Ascending aorta (tissue), 2 donors: ENCODE measurements around the gene RUNDC3A. TPM values are rescaled to one million over a fixed set of nuclear protein-coding genes. Genes with fewer than 3 reads are reported as not detected.
"Not testable (repeated sequence)": the region's sequence is repeated elsewhere in the genome, so short reads cannot be mapped to it uniquely, and the experiment has no call there.

Source experiments
- DNase-seq, 2 donors: peaks; one replicate each; pipeline ENCODE4 v3.0.0-alpha.2; 2019; ENCODE audit warnings: low spot score in 2 of 2
- H3K27ac ChIP-seq, 2 donors: fragments of 200-600 bp; sonication (generic); one replicate each; pipeline ENCODE4 v1.5.1; 2016 to 2017; ENCODE audit warnings: mild to moderate bottlenecking in 1 of 2
- H3K27me3 ChIP-seq: fragments of 200-600 bp; sonication (generic); one replicate; pipeline ENCODE4 v1.5.1; 2017
- H3K36me3 ChIP-seq, 2 donors: fragments of 200-600 bp; sonication (generic); one replicate each; pipeline ENCODE4 v1.5.1; 2016
- H3K4me1 ChIP-seq, 2 donors: fragments of 200-600 bp; sonication (generic); one replicate each; pipeline ENCODE4 v1.5.1; 2016 to 2017; ENCODE audit warnings: mild to moderate bottlenecking in 1 of 2
- H3K4me3 ChIP-seq, 2 donors: fragments of 200-600 bp; sonication (generic); one replicate each; pipeline ENCODE4 v1.5.1; 2016 to 2017; ENCODE audit warnings: mild to moderate bottlenecking in 1 of 2
- H3K9me3 ChIP-seq, 2 donors: fragments of 200-600 bp; sonication (generic); one replicate each; pipeline ENCODE4 v1.5.1; 2016
- CTCF ChIP-seq, 3 experiments: fragments of 200-600 bp in 2 of 3; fragments of 450-650 bp in 1 of 3; sonication (generic) in 2 of 3; IDR thresholded peaks; one replicate each; pipeline ENCODE4 v1.5.1; 2016 to 2019; ENCODE audit warnings: antibody characterized with exemption in 3 of 3, mild to moderate bottlenecking in 1 of 3, moderate library complexity in 1 of 3
- intact Hi-C: fragments of 100-400 bp; cut with DNase I; formaldehyde crosslinking; loops from one replicate; pipeline ENCODE4 v1.15.1; 2023
- total RNA-seq: library from RNA; depleted of rRNA; stranded (reverse); fragments of >200 nt; gene quantifications from one replicate; pipeline ENCODE4 v1.1.0, GENCODE V29; 2016

Gene RUNDC3A
- total RNA-seq, 1 donor from 2014 or later = not detected

GRCh38 chr17:44334727-44335126, 26.3 kb downstream of the RUNDC3A start:
- intact Hi-C loops = no loop called here

GRCh38 chr17:44335564-44335963, 27.2 kb downstream of the RUNDC3A start:
- H3K36me3 ChIP-seq = no peaks in the 10 kb centered on the region
- no peak overlapping the region for H3K4me3 ChIP-seq
- no peaks in the 10 kb centered on the region for H3K9me3 ChIP-seq
- H3K4me1 ChIP-seq = peaks cover 0 to 4% of the 10 kb centered on the region in 2 donors
- intact Hi-C loops = no loop called here
- H3K27ac ChIP-seq = no peak overlapping the region
- no peak for DNase-seq
- H3K27me3 ChIP-seq = no peaks in the 10 kb centered on the region
- no peak for TF ChIP-seq CTCF (IDR thresholded peaks at IDR 0.05)

More at GRCh38 chr17:44334727-44335126, 26.3 kb downstream of the RUNDC3A start:
- Histone ChIP-seq H3K9me3 (no peaks in the 10 kb centered on the region), H3K4me1 (peaks cover 0 to 4% of the 10 kb centered on the region in 2 donors), H3K27me3 (no peaks in the 10 kb centered on the region), H3K27ac (no peak overlapping the region), H3K36me3 (no peaks in the 10 kb centered on the region), H3K4me3 (no peak overlapping the region)
- TF ChIP-seq CTCF (IDR thresholded peaks at IDR 0.05) = no peak
- DNase-seq = no peak

- no peak for DNase-seq
- H3K27me3 ChIP-seq = no peaks in the 10 kb centered on the region
- intact Hi-C loops = no loop called here
- no peak for TF ChIP-seq CTCF (IDR thresholded peaks at IDR 0.05)
- H3K36me3 ChIP-seq = no peaks in the 10 kb centered on the region
- no peaks in the 10 kb centered on the region for H3K9me3 ChIP-seq
- H3K4me1 ChIP-seq = peaks cover 0 to 2% of the 10 kb centered on the region in 2 donors
- no peak overlapping the region for H3K27ac ChIP-seq
- H3K4me3 ChIP-seq = no peak overlapping the region
Measured at GRCh38 chr17:44335968-44336367, 27.6 kb downstream of the RUNDC3A start.

GRCh38 chr17:44338702-44339101, 30.3 kb downstream of the RUNDC3A start:
- intact Hi-C loops = no loop called here
- Histone ChIP-seq H3K9me3 (no peaks in the 10 kb centered on the region), H3K27ac (no peak overlapping the region), H3K27me3 (no peaks in the 10 kb centered on the region), H3K4me1 (no peaks in the 10 kb centered on the region), H3K36me3 (no peaks in the 10 kb centered on the region), H3K4me3 (no peak overlapping the region)
- DNase-seq = no peak
- no peak for TF ChIP-seq CTCF (IDR thresholded peaks at IDR 0.05)

GRCh38 chr17:44340553-44340952, 32.2 kb downstream of the RUNDC3A start:
- H3K27ac ChIP-seq, H3K4me1 ChIP-seq, H3K4me3 ChIP-seq, H3K9me3 ChIP-seq, intact Hi-C loops, H3K27me3 ChIP-seq, H3K36me3 ChIP-seq, DNase-seq: not testable (repeated sequence)

- Histone ChIP-seq H3K4me3 (no peak overlapping the region), H3K27ac (no peak overlapping the region), H3K36me3 (no peaks in the 10 kb centered on the region), H3K27me3 (no peaks in the 10 kb centered on the region), H3K9me3 (no peaks in the 10 kb centered on the region), H3K4me1 (peaks cover 6 to 10% of the 10 kb centered on the region in 2 donors)
- TF ChIP-seq CTCF (IDR thresholded peaks at IDR 0.05) = no peak
- DNase-seq = no peak
- intact Hi-C loops = loop anchor here (2.0 kb wide), 1 partner anchor 19 kb away; the partner anchor contains the start of gene SLC25A39
Measured at GRCh38 chr17:44343510-44344209, 35.3 kb downstream of the RUNDC3A start.
